Skeletal muscle satellite cell (primary cell): ENCODE data around the gene UGT1A9.

ENCODE experiments used
- H3K27me3 ChIP-seq: 2 replicates; pipeline ENCODE4 v1.7.0; 2013; ENCODE audit warnings: low read length; ENCODE audit not compliant: control insufficient read depth, insufficient read depth
- H3K36me3 ChIP-seq: 2 replicates; pipeline ENCODE4 v1.7.0; 2013; ENCODE audit warnings: mild to moderate bottlenecking, control low read depth, low read length; ENCODE audit not compliant: insufficient read depth
- H3K4me1 ChIP-seq: 2 replicates; pipeline ENCODE4 v1.7.0; 2013; ENCODE audit warnings: low read length; ENCODE audit not compliant: control insufficient read depth, insufficient read depth
- H3K4me2 ChIP-seq: 2 replicates; pipeline ENCODE4 v1.7.0; 2013; ENCODE audit warnings: mild to moderate bottlenecking, low read length
- H3K4me3 ChIP-seq: 2 replicates; pipeline ENCODE4 v1.7.0; 2013; ENCODE audit warnings: low read length
- H3K9ac ChIP-seq: 2 replicates; pipeline ENCODE4 v1.7.0; 2013; ENCODE audit warnings: mild to moderate bottlenecking, low read depth, low read length, moderate library complexity
- H3K9me3 ChIP-seq: replicated peaks from 2 replicates; pipeline ENCODE4 v1.7.0; 2013; ENCODE audit warnings: mild to moderate bottlenecking, control low read depth, low read length

UGT1A9 gene

GRCh38 chr2:233803292-233803911 is 131.7 kb downstream of the UGT1A9 start:
- Histone ChIP-seq H3K9me3 (no peaks in the 10 kb centered on the region), H3K9ac (no peak overlapping the region), H3K27me3 (peaks cover 9% of the 10 kb centered on the region), H3K4me3 (no peak overlapping the region), H3K4me1 (no peaks in the 10 kb centered on the region), H3K4me2 (no peak overlapping the region), H3K36me3 (no peaks in the 10 kb centered on the region)

GRCh38 chr2:233803994-233804393 is 132.3 kb downstream of the UGT1A9 start:
- Histone ChIP-seq H3K4me2 (no peak overlapping the region), H3K27me3 (peaks cover 12% of the 10 kb centered on the region), H3K4me3 (no peak overlapping the region)

GRCh38 chr2:233807215-233807865 is 135.6 kb downstream of the UGT1A9 start:
- no peaks in the 10 kb centered on the region for H3K4me1 ChIP-seq
- H3K9me3 ChIP-seq: no peaks in the 10 kb centered on the region
- no peaks in the 10 kb centered on the region for H3K36me3 ChIP-seq
- no peak overlapping the region for H3K4me2 ChIP-seq
- H3K9ac ChIP-seq: no peak overlapping the region
- H3K27me3 ChIP-seq: peaks cover 21% of the 10 kb centered on the region
- no peak overlapping the region for H3K4me3 ChIP-seq

More at GRCh38 chr2:233803994-233804393, 132.3 kb downstream of the UGT1A9 start:
- Histone ChIP-seq H3K9me3 (no peaks in the 10 kb centered on the region), H3K4me1 (no peaks in the 10 kb centered on the region), H3K9ac (no peak overlapping the region), H3K36me3 (no peaks in the 10 kb centered on the region)

GRCh38 chr2:233807966-233808935 is 136.6 kb downstream of the UGT1A9 start:
- H3K4me1 ChIP-seq: no peaks in the 10 kb centered on the region
- no peaks in the 10 kb centered on the region for H3K9me3 ChIP-seq

GRCh38 chr2:233810385-233810784 is 138.7 kb downstream of the UGT1A9 start:
- Histone ChIP-seq H3K27me3 (peaks cover 20% of the 10 kb centered on the region), H3K9ac (no peak overlapping the region), H3K4me2 (no peak overlapping the region), H3K36me3 (no peaks in the 10 kb centered on the region), H3K4me3 (no peak overlapping the region), H3K4me1 (no peaks in the 10 kb centered on the region), H3K9me3 (no peaks in the 10 kb centered on the region)

More at GRCh38 chr2:233807966-233808935, 136.6 kb downstream of the UGT1A9 start:
- Histone ChIP-seq H3K9ac (no peak overlapping the region), H3K4me2 (no peak overlapping the region), H3K36me3 (no peaks in the 10 kb centered on the region), H3K4me3 (no peak overlapping the region), H3K27me3 (peaks cover 21% of the 10 kb centered on the region)

- Histone ChIP-seq H3K9ac (no peak overlapping the region), H3K4me3 (no peak overlapping the region), H3K4me2 (no peak overlapping the region), H3K4me1 (no peaks in the 10 kb centered on the region), H3K36me3 (no peaks in the 10 kb centered on the region), H3K9me3 (no peaks in the 10 kb centered on the region), H3K27me3 (peaks cover 27% of the 10 kb centered on the region)
Measured at GRCh38 chr2:233811087-233811486, 139.4 kb downstream of the UGT1A9 start.

- Histone ChIP-seq H3K4me3 (no peak overlapping the region), H3K9ac (no peak overlapping the region), H3K27me3 (peaks cover 31% of the 10 kb centered on the region), H3K4me2 (no peak overlapping the region), H3K9me3 (no peaks in the 10 kb centered on the region), H3K36me3 (no peaks in the 10 kb centered on the region), H3K4me1 (no peaks in the 10 kb centered on the region)
Measured at GRCh38 chr2:233811732-233812131, 140.0 kb downstream of the UGT1A9 start.

- no peaks in the 10 kb centered on the region for H3K4me1 ChIP-seq
- no peaks in the 10 kb centered on the region for H3K9me3 ChIP-seq
- H3K4me2 ChIP-seq: no peak overlapping the region
- H3K27me3 ChIP-seq: peaks cover 26% of the 10 kb centered on the region
- H3K36me3 ChIP-seq: no peaks in the 10 kb centered on the region
- no peak overlapping the region for H3K4me3 ChIP-seq
- H3K9ac ChIP-seq: no peak overlapping the region
Measured at GRCh38 chr2:233813236-233814055, 141.7 kb downstream of the UGT1A9 start.

- H3K36me3 ChIP-seq: no peaks in the 10 kb centered on the region
- no peaks in the 10 kb centered on the region for H3K4me1 ChIP-seq
- no peak overlapping the region for H3K4me2 ChIP-seq
- H3K9ac ChIP-seq: no peak overlapping the region
- no peaks in the 10 kb centered on the region for H3K9me3 ChIP-seq
- H3K27me3 ChIP-seq: peaks cover 23% of the 10 kb centered on the region
- H3K4me3 ChIP-seq: no peak overlapping the region
Measured at GRCh38 chr2:233814056-233814835, 142.5 kb downstream of the UGT1A9 start.

GRCh38 chr2:233815861-233816260 is 144.2 kb downstream of the UGT1A9 start:
- Histone ChIP-seq H3K27me3 (peaks cover 20% of the 10 kb centered on the region), H3K36me3 (no peaks in the 10 kb centered on the region), H3K9me3 (no peaks in the 10 kb centered on the region)

More at GRCh38 chr2:233815861-233816260, 144.2 kb downstream of the UGT1A9 start:
- Histone ChIP-seq H3K9ac (no peak overlapping the region), H3K4me1 (no peaks in the 10 kb centered on the region), H3K4me2 (no peak overlapping the region), H3K4me3 (no peak overlapping the region)
